MCF 10A (cell line): ENCODE data around the gene ZNF512. TPM values are rescaled to one million over a fixed set of nuclear protein-coding genes. Genes with fewer than 3 reads are reported as not detected.

Source experiments
- BruUV-seq: library from RNA; stranded (reverse); fragments of 400-500 nt; replicated peaks from 2 replicates; lab custom pipeline; 2021; lab: Mats Ljungman, UMichigan
- CTCF ChIA-PET: fragments of 300-600 bp; sonication (Branson Sonifier 250); formaldehyde crosslinking; extraction: SDS; loops from one replicate; lab custom pipeline; 2021; ENCODE audit warnings: antibody characterized with exemption, inconsistent platforms; lab: Yijun Ruan, JAX
- POLR2A ChIA-PET: fragments of 300-600, 350-650 bp; sonication (Branson Sonifier 250); formaldehyde crosslinking; extraction: SDS; loops from one replicate; lab custom pipeline; 2020; ENCODE audit warnings: antibody characterized with exemption, inconsistent platforms; lab: Yijun Ruan, JAX
- DNase-seq: peaks from one replicate; pipeline ENCODE4 v3.0.0-alpha.2; 2018; ENCODE audit not compliant: unreplicated experiment
- H3K27ac Mint-ChIP-seq: one replicate; pipeline ENCODE4 v1.8.0; 2022; ENCODE audit warnings: mild to moderate bottlenecking, low read depth, mixed read lengths; ENCODE audit not compliant: unreplicated experiment
- H3K27me3 Mint-ChIP-seq: one replicate; pipeline ENCODE4 v1.8.0; 2022; ENCODE audit warnings: mixed read lengths; ENCODE audit not compliant: insufficient read depth, unreplicated experiment
- H3K36me3 Mint-ChIP-seq: one replicate; pipeline ENCODE4 v1.8.0; 2022; ENCODE audit warnings: mild to moderate bottlenecking, moderate library complexity, mixed read lengths; ENCODE audit not compliant: insufficient read depth, unreplicated experiment
- H3K4me1 Mint-ChIP-seq: one replicate; pipeline ENCODE4 v1.8.0; 2022; ENCODE audit warnings: mixed read lengths; ENCODE audit not compliant: insufficient read depth, unreplicated experiment
- H3K4me3 Mint-ChIP-seq: one replicate; pipeline ENCODE4 v1.8.0; 2022; ENCODE audit warnings: mild to moderate bottlenecking, moderate library complexity, mixed read lengths; ENCODE audit not compliant: unreplicated experiment
- H3K9me3 Mint-ChIP-seq: one replicate; pipeline ENCODE4 v1.8.0; 2022; ENCODE audit warnings: mixed read lengths; ENCODE audit not compliant: unreplicated experiment
- intact Hi-C: fragments of 100-400 bp; cut with micrococcal nuclease; formaldehyde crosslinking; loops from 2 replicates; pipeline ENCODE4 v1.14.1; 2022
- total RNA-seq: library from RNA; stranded (reverse); gene quantifications from 2 replicates; pipeline ENCODE4 v1.2.3, GENCODE V29; 2022
- TF ChIP-seq, protein P1 (sequence below): fragments of 200-600 bp; IDR thresholded peaks from one replicate; pipeline ENCODE4 v1.8.0; 2022; ENCODE audit warnings: antibody characterized with exemption, mild to moderate bottlenecking; ENCODE audit not compliant: unreplicated experiment

ZNF512 gene
- total RNA-seq, 1 experiment from 2014 or later, result 19.9 TPM

GRCh38 chr2:27661371-27661770 lies 78.5 kb downstream of the ZNF512 start:
- H3K36me3 Mint-ChIP-seq, result peaks cover 67% of the 10 kb centered on the region
- intact Hi-C loops, result no loop called here
- TF ChIP-seq, protein P1, sequence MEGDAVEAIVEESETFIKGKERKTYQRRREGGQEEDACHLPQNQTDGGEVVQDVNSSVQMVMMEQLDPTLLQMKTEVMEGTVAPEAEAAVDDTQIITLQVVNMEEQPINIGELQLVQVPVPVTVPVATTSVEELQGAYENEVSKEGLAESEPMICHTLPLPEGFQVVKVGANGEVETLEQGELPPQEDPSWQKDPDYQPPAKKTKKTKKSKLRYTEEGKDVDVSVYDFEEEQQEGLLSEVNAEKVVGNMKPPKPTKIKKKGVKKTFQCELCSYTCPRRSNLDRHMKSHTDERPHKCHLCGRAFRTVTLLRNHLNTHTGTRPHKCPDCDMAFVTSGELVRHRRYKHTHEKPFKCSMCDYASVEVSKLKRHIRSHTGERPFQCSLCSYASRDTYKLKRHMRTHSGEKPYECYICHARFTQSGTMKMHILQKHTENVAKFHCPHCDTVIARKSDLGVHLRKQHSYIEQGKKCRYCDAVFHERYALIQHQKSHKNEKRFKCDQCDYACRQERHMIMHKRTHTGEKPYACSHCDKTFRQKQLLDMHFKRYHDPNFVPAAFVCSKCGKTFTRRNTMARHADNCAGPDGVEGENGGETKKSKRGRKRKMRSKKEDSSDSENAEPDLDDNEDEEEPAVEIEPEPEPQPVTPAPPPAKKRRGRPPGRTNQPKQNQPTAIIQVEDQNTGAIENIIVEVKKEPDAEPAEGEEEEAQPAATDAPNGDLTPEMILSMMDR, result no peak
- no peak overlapping the region for H3K4me3 Mint-ChIP-seq
- POLR2A ChIA-PET, result no interaction called here
- no peaks in the 10 kb centered on the region for H3K27me3 Mint-ChIP-seq
- no peaks in the 10 kb centered on the region for H3K9me3 Mint-ChIP-seq
- peaks cover 26% of the 10 kb centered on the region for H3K4me1 Mint-ChIP-seq
- no TSS peak for BruUV-seq
- H3K27ac Mint-ChIP-seq, result no peak overlapping the region
- CTCF ChIA-PET, result interaction anchor here (1.1 kb wide), 1 partner anchor 21 kb away, joined by 6 read pairs; no protein-coding TSS in a partner anchor
- no peak for DNase-seq

GRCh38 chr2:27663285-27664153 lies 80.7 kb downstream of the ZNF512 start, which contains the start of the genes SLC4A1AP and SUPT7L:
Gene SLC4A1AP, plus strand, starts transcription at chr2:27663889. Its CDS starts 26 bp downstream, at chr2:27663915.
Gene SUPT7L, minus strand, starts transcription at chr2:27663614. Its CDS starts 1,422 bp downstream, at chr2:27662192.
- POLR2A ChIA-PET, result interaction anchor here (0.7 to 3.4 kb wide), 21 partner anchors 9 to 452 kb away, joined by 3 to 27 read pairs (median 4); partner anchors contain the start of genes ATRAID, CCDC121, EIF2B4 and GPN1
- H3K4me1 Mint-ChIP-seq, result peaks cover 29% of the 10 kb centered on the region
- intact Hi-C loops, result no loop called here
- TF ChIP-seq, protein P1, result no peak
- no peaks in the 10 kb centered on the region for H3K27me3 Mint-ChIP-seq
- H3K27ac Mint-ChIP-seq, result peak within 1 kb of the TSS; percentile 95
- no TSS peak for BruUV-seq
- no peaks in the 10 kb centered on the region for H3K9me3 Mint-ChIP-seq
- peaks cover 68% of the 10 kb centered on the region for H3K36me3 Mint-ChIP-seq
- H3K4me3 Mint-ChIP-seq, result peak within 1 kb of the TSS; percentile 92
- CTCF ChIA-PET, result interaction anchor here (0.6 to 5.6 kb wide), 5 partner anchors 12 to 1300 kb away, joined by 3 to 41 read pairs (median 3); no protein-coding TSS in a partner anchor
- peak; percentile 83 for DNase-seq

- ChIA-PET CTCF (interaction anchor here (0.6 to 5.6 kb wide), 4 partner anchors 9 to 30 kb away, joined by 3 to 41 read pairs (median 4); no protein-coding TSS in a partner anchor), POLR2A (interaction anchor here (0.9 to 3.4 kb wide), 16 partner anchors 9 to 293 kb away, joined by 3 to 27 read pairs (median 4); partner anchors contain the start of genes CCDC121, GPN1 and PPM1G)
- peak overlapping the region; percentile 95 for H3K27ac Mint-ChIP-seq
- peaks cover 68% of the 10 kb centered on the region for H3K36me3 Mint-ChIP-seq
- intact Hi-C loops, result no loop called here
- DNase-seq, result no peak
- H3K27me3 Mint-ChIP-seq, result no peaks in the 10 kb centered on the region
- peaks cover 29% of the 10 kb centered on the region for H3K4me1 Mint-ChIP-seq
- H3K4me3 Mint-ChIP-seq, result peak overlapping the region; percentile 92
- no peaks in the 10 kb centered on the region for H3K9me3 Mint-ChIP-seq
- TF ChIP-seq, protein P1, result no peak
- BruUV-seq, result TSS peak; percentile 77
Measured at GRCh38 chr2:27664154-27664574, 81.3 kb downstream of the ZNF512 start.
